B cell (primary cell): ENCODE results near the gene TAL1.

Experiments used
- EZH2 ChIP-seq: IDR thresholded peaks from 2 replicates; pipeline ENCODE4 v1.6.1; 2012; ENCODE audit warnings: borderline replicate concordance, low read depth, mild to moderate bottlenecking, moderate library complexity, low read length; ENCODE audit not compliant: insufficient read depth, poor library complexity, severe bottlenecking
- TF ChIP-seq, protein P1 (sequence below): fragments of 200-600 bp; IDR thresholded peaks from one replicate; pipeline ENCODE4 v1.8.0; 2022; ENCODE audit warnings: antibody characterized with exemption, mild to moderate bottlenecking

DNA sequence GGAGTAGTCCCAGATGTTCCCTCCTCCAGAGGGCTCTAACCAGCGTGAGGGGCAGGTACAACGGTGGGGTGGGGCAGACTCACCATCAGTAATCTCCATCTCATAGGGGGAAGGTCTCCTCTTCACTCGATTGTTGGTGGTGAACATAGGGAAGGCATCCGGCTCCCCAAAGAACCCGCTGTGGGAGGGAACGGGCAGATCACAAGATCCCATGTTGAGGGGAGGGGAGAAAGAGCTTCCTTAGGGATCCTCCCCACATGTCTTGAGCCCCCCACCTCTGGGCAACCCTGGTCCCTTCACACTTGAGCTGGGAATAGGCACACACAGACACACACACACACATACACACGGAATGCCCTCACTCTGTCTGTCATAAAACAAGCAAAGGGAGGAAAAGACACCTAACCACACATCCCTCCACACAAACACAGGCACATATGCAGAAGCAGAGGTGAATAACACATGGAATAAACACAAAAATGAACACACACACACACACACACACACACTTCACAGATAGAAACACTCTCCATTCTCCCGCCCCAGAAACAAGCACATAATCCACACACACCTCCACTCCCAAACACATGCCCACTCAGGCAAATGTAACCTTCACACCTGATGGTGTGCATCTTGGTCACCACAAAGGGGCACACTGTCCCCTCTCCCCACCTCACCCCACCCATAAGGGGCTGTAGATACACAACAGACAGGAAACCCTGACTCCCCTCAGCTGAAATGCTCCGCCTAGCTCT lies 7.9 kb downstream of the TAL1 start:
- TF ChIP-seq, protein P1, sequence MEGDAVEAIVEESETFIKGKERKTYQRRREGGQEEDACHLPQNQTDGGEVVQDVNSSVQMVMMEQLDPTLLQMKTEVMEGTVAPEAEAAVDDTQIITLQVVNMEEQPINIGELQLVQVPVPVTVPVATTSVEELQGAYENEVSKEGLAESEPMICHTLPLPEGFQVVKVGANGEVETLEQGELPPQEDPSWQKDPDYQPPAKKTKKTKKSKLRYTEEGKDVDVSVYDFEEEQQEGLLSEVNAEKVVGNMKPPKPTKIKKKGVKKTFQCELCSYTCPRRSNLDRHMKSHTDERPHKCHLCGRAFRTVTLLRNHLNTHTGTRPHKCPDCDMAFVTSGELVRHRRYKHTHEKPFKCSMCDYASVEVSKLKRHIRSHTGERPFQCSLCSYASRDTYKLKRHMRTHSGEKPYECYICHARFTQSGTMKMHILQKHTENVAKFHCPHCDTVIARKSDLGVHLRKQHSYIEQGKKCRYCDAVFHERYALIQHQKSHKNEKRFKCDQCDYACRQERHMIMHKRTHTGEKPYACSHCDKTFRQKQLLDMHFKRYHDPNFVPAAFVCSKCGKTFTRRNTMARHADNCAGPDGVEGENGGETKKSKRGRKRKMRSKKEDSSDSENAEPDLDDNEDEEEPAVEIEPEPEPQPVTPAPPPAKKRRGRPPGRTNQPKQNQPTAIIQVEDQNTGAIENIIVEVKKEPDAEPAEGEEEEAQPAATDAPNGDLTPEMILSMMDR: no peak
- TF ChIP-seq EZH2: no peak
